SIG-M5 treated with dmso at 0.1 percent for 504 hours (cell line): ENCODE measurements around the gene ABCA8.

Experiments used
- DNase-seq: peaks from one replicate; lab custom pipeline; 2025; ENCODE audit not compliant: unreplicated experiment; lab: John Stamatoyannopoulos, UW

ABCA8 gene

DNA sequence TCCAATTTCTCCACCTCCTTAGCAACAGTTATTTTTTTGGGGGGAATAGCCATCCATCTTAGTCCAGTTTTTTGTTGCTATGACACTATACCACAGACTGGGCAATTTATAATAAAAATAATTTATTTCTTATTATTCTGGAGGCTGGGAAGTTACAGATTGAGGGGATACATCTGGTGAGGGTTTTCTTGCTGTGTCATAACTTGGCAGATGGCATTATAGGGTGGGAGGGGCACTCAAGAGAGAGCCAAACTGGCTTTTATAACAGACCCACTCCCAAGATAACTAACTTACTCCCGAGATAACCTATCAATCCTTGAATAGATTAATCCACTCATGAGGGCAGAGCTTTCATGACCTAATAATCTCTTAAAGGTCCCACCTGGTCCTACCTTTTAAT lies 84.2 kb downstream of the ABCA8 start:
- DNase-seq, result no peak

DNA sequence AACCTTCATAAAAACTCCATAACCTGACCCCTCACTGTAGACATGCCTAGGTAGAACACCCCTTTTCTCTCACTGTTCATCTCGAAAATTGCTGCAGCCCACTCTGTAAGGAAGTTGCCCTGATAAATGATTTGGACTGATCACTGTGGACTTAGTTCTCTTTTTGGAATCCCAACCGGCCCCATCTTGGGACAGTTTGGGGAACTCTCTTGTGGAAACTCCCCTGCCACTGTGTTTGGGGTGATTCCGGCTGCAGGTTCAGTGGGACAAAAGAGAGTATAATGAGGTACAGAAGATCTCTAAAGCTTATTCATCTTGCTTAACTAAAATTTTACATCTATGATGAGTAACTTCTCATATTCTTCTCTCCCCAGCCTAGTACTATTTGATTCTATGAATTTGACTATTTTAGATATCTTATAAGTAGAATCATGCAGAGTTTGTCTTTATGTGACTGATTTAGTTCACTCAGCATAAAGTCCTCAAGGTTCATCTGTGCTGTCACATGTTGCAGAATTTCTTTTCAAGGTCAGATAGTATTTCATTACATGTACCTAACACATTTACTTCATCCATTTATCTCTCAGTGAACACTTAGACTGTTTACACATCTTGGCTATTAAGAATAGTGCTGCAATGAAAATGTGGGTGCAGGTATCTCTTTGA lies 84.9 kb downstream of the ABCA8 start:
- no peak for DNase-seq

DNA sequence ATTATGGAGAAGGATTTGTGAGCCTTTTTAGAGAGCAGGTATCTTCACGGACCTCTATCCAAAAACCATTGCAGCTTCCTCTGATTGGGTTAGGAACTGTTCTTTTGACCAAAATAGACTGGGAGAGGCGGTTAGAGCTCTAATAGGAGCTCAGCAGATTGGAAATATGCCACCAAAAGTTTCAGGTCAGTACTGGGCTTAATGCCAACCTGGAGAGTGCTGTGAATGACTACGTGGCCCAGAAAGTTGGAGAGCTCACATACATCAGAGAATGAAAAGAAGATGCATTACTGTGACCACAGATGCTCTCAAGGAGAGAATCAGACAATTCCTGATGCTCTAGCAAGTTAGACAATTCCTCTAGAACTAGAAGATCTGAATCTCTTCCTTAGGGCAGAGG lies 86.5 kb downstream of the ABCA8 start:
- no peak for DNase-seq

DNA sequence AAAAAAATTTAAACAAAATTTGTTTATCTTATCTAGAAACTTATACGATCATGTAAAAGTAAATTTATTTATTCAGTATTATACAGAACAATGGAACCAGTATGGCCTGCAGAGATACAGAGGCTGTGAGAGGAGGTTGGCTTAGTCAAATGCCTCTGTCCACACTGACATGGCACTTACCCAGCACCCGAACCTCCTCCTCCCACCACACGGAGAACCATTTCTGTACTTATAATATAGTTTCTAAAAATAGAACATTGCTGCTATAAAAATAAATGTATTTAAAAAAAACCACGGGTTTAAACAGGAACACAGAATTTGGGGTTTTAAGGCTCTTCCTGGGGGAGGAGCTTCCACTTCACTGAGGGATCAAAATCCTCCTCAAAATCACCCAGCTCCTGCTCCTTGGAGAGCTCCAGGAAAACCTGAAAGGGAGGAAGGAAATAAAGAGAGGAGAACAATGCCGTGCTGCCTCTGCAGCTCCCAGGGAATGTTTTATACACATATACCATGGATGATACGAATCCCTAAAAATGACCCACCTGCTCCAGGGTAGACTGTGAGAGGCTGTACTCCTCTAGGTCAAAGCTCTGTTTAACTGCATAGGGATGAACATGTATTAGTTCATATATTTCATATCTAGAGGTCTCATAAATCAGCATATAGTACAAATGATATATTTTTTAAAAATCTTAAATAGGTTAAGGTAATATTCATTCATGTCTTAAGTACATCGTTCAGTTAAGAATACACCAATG lies 87.3 kb downstream of the ABCA8 start:
- DNase-seq, result no peak

DNA sequence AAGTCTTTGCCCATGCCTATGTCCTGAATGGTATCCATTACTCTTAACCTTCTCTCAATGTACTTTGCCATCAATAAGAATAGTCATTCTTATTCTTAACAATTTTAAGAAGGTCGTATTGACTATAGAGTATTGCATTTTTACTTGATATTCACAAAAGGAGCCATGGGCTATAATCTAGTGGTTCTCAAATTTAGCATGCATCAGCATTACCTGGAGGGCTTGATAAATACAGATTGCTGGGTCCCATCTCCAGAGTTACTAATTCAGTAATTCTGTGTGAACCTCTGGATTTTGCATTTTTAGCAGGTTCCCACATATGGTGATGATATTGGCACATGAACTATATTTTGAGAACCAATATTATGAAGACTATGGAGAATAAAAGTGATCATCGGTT lies 89.6 kb downstream of the ABCA8 start:
- DNase-seq, result no peak

DNA sequence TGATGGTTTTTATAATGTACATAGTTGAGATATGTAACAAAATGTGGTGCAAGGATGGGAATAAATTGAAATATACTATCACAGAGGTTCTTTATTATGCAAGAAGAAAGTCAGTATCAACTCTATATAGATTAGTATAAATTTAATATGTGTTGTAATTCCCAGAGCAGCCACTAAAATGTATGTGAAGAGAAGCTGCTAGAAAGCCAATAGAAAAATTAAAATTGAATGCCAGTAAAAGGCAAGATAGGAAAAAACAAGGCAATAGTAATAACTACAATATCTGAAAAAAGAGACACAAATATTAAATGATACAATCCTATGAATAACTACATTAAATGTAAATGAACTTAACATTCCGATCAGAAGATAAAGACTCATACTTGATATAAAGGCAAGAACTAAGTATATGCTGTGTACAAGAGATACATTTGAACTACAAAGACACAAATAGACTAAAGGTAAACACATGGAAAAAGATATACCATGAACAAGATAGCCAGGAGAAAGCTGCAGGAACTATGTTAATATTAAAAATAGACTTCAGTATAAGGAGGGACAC lies 92.0 kb downstream of the ABCA8 start:
- DNase-seq, result peak; percentile 7

DNA sequence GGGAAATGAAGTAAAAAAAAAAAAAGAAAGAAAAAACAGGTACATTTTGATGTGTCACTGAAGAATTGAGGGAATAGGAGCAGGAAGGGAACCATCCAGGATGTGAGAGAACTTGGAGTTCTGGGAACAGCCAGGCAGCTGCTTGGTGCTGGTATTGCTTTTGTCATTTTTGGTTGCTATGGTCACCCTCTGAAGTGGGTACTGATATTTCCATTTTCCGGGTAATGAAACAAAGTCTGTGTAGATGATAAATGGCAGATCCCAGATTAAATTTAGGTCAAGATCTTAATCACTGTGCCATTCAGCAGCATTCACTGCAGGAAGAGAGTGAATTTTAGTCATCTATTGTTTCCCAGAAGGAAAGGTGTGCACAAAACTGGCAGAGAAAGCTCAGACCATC lies 93.6 kb downstream of the ABCA8 start:
- DNase-seq, result no peak

DNA sequence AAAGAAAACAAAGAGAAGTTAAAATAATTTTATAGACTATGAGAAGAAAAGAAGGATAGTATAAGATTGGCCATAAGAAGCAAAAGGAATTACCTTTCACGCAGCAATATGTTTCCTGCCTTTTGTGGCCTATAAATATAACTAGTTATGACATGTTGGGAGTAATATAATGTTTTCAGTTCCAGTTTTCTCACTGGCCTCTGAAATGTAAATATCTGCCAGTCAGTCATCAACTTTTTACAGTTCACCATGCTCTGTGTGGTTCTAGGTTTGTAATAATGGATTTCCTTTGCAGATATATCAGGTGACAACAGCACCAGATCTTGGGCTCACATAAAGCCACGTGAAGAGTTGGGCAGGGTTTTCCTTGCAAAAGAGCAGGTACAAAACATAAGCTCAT lies 94.3 kb downstream of the ABCA8 start:
- DNase-seq, result no peak

DNA sequence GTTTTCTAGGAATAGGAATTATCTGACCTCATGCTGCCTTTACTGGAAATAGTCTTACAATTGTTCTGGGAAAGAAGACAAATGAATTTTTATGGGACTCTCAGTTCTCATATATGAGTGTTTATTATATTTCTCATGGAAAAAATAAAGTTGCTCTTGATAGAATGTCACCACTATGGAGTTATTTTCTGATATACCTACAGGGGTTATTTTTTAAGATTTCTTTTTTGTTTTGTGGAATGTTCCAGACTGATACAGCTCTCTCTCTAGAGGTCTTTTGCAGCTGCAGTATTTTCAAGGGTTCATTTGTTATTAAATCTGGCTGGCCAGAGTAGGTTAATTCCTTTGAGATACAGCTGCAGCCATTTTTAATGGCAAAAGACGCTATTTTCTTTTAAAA lies 100.7 kb downstream of the ABCA8 start:
- no peak for DNase-seq

DNA sequence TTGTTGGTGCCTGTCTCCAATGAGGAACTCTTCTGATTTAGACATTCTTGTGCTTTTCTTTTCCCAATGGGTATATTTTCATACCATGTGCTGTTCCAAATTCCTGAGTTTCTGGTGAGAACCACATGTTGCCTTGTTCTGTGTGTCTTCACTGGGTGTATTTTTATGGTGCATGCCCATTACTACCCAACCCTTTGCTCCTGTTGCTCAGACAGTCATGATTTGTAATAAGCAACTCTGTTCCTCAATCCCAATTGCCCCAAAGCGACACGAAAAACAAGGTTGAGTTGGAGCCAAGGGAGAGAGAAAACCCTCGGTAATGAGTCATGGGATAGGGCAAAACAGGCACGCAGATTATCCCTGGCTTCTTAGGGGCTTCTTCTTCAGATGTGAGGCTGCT lies 101.8 kb downstream of the ABCA8 start:
- DNase-seq, result no peak

DNA sequence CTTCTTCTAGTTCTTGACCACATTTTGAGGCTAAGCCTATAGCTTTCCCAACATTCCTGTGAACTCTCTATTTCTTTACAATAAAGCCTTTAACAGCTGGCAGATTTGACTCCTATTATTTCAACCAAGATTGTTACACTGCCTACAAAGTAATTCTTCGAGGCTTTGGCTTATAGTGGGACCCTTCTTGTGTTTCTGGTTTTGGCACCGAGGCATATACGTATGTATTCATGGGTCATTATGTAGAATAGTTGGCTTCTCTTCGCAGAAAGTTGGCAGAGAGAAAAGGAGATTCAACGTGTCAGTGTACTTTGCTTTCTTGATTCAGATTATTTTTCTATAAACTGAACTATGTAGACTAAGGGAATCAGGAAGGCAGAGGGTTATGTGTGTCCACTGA lies 102.2 kb downstream of the ABCA8 start:
- no peak for DNase-seq

DNA sequence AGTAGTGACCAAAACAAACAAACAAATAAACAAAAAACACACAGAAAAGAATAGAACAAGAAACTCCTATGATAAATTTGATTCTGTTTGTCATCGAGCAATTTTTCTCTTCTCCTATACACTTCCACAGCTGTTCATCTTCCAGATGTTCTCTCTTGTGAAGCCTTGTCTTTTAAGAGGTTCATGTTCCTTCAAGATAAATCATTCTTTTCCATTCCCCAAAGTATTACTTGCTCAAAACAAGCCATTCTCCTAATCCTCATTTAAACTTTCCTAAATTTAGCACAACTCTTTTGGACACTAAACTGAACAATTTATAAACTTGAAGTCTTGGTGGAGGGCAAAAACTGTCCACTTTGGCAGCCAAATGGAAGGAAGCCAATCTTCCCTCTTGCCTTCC lies 103.3 kb downstream of the ABCA8 start:
- DNase-seq, result no peak

DNA sequence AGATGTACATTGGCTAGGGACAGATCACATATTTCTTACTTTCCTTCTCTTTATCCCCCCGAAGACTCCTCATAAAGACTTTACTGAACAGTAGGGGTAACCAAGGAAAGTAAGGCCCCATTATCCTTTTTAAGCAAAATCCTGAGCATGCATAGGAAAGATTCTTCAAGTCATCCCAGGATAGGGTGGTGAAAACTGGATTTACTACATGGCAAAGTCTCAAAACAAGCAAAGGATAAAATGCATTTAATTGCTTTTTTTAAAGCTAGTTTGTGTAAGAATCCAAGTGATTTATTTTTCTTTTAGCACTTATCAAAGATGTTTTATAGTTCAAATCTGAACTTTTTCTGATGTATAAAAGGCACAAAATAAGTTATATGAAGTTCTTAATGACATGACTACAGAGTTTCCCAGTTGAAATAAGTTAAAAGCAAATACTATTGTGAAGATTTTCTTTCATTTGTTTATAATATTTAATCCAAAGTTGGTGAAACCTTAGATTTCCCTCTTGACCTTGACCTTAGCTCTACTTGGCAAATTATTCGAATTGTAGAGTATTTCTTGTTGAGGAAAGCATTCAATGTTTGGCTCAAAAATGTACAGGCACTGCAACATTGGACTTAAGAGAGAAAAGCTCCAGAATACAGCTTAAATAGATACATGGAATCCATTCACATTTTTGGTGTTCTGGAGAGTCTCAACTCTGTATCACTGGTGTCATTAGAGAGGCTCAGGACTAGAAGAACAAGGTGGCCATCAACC lies 104.3 kb downstream of the ABCA8 start:
- DNase-seq, result no peak

DNA sequence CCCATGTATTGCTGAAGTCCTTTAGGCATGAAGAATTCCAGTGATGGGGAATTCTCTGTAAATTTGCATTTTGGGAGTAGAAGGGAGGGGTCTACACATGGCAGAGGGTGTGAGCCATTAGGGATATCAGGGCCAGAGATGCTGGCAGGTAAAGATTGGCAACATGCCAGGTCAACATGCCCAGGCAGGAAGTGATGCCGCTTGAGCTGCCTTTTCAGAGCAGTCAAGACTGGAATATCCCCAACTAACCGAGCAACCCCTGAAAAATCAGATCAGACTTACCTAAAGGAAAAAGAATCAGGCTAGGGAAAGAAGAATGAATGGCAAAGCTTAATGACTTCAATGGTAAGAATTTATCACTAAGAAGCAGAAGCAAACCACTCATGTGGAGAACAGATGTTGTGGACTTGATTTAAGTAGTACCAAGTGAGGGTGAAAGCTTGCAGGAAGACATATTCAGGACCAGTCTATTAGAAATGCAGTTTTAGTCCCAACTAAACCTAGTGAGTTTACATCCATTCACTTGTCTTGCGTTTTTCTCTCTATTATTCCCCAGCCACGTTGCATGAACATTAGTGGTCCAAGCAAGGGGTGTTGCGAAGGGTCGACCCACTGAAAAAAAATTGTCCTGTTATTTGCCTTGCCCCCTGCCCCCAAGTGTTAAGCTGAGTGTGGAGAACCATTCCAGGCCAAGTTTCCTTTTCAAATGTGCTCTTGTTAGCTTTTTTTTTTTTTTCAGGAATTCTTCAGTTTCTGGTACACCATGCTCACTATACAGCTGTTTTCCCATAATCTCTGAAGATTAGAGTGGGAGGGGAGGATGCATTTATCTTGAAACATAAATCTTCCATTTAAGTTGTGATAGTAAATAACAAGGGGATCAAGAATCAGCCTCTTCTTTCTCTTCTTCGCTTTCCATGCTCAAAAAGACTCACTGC lies 105.2 kb downstream of the ABCA8 start:
- no peak for DNase-seq

DNA sequence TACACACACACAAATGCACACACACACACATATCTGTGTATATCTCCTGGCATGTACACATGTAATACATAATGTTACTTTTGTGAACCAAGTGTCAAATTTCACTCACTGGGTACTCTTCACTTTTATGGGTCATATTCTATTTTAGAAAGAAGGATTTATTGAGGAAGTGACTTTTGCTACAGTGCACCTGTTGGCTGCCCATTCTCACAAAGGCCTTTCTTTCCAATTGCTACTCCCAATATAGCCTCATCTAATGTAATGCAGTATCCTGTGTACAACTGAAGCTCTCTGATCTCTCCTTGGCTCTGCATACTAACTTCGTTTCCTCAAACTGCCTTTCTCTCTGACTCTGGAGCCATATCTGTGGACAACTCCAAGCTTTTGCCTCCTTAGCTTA lies 107.5 kb downstream of the ABCA8 start:
- no peak for DNase-seq

DNA sequence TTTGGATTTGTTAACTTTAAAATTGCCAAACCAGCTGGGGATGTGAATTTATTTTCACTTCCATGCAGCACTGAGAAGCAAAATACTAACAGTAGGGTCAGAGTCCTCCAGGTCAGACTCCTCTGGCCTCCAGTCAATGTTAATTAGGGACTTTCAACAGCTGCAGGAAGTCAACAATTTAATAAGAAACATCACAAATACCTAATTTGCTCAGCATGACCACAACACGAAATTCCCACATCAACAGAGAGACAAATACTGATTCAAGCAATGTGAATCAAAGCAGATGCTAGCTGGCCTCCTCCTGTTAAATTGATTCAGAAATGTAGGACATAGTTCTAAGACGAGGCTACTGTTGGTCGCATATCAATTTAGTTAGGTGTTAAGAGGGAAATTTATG lies 111.7 kb downstream of the ABCA8 start:
- no peak for DNase-seq

DNA sequence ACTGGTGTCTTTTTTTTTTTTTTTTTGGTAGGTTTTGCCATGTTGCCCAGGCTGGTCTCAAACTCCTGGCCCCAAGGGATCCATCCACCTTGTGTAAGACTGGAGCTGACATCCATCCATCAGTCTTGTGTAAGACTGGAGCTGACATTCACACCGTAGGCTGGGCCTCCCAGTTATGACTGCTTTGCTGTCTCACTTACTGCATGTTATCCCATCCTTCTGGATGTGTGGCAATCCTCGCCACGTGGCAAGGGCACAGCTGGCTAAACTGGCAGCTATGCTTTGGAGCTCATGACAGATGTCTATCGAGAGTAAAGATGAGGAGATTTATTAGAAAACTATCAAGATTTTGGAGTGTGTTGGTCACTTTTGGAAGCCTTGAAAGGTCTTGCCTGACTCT lies 115.1 kb downstream of the ABCA8 start:
- DNase-seq, result no peak

DNA sequence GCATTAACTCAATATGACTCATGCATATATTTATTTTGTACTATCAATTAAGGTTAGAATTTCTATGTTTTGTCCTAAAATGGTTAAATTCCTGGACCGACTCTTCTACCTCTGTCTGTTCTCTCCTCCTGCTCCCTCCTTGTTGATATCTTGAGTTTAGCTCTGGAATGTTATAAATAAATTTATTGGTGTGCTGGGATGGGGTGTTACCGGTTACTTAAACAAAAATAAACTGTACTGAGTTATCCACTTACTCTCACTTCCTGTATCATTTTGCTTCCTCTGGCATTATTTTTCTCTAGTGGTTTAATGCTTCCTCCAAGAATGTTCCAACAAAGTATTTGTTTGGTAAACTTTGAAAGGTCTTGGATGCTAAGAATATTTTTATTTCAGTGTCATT lies 120.1 kb downstream of the ABCA8 start:
- DNase-seq, result no peak

DNA sequence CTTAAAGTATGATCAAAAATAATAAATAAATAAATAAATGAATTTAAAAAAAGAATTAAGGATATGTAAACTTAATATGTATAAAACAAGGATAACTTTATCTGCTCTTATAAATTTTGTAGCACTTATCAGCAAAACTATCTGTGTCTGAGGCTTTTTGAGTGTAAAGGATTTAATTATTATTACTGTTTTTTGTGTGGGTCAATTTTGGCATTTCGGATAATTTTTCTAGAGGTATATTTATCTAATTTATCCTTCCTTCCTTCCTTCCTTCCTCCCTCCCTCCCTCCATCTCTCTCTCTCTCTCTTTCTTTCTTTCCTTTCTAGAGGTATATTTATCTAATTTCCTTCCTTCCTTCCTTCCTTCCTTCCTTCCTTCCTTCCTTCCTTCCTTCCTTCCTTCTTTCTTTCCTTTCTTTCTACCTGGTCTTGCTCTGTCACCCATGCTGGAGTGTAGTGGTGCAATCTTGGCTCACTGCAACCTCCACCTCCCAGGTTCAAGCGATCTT lies 120.8 kb downstream of the ABCA8 start:
- DNase-seq, result no peak

DNA sequence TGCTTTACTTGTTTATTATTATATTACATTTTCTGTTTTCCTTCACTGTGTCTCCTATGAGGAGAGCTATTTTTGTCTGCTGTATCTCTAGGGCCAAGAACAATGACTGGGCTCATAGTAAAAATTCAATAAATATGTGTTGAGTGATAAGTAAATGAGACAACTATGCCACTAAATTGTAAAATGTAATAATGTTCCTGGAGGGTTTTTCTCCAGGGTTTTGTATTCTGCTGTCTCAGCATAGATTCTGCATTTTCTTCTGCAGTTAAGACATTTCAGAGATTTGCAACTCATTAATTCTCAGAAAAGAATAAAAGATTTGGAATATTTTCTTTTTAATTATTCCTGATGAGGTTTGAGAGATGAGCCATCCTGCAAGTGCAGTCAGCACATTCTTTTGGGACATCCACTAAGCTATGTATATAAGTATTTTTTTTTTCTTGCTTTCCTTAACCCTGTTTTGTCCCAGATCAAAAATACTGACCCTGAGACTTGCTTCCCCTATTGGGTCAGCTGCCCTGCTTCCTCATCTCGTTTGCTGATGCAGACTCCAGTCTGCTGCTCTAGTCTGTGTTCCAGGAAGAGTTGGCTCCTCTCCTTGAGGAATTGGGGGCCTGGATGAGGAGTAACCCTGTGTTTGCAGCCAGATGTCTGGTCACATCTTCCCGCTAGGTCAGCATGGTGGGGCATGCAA lies 122.9 kb downstream of the ABCA8 start:
- no peak for DNase-seq
